ENCODE results near the gene PRRG2. TPM values are rescaled to one million over a fixed set of nuclear protein-coding genes. Genes with fewer than 3 reads are reported as not detected.

PRRG2 gene
- polyA plus RNA-seq, 1 of the 3 experiments (the other 2 are of a cell fraction), result 0.44 TPM

- peaks cover 2% of the 10 kb centered on the region for H4K20me1 ChIP-seq (ENCODE audit: insufficient read depth)
- no peaks in the 10 kb centered on the region for H3K9me3 ChIP-seq
- H3K27ac ChIP-seq (ENCODE audit: low read depth in 2 of 2, low read length in 1 of 2), result no peak overlapping the region
- POLR2A ChIA-PET, result no interaction called here
- no peak overlapping the region for H3K9ac ChIP-seq
- H3K4me3 ChIP-seq (ENCODE audit: low read depth in 2 of 2, low read length in 1 of 2), result no peak overlapping the region
- H3F3A ChIP-seq (replicated peaks; ENCODE audit: insufficient read depth), result peaks cover 16% of the 10 kb centered on the region
- no peaks in the 10 kb centered on the region for H3K36me3 ChIP-seq (replicated peaks in 1 of 2; ENCODE audit: control insufficient read depth in 1 of 2, insufficient read depth in 2 of 2, low read length in 1 of 2)
- H3K4me2 ChIP-seq, result no peak overlapping the region
- H2AFZ ChIP-seq (ENCODE audit: low read depth), result no peak overlapping the region
- CTCF ChIA-PET, result interaction anchor here (1.3 to 1.8 kb wide), 2 partner anchors 17 to 85 kb away, joined by 5 to 6 read pairs; no protein-coding TSS in a partner anchor
- 80% methylated on average over 8 of the region's 8 CpGs for WGBS (ENCODE audit: low lambda C conversion rate)
- no peaks in the 10 kb centered on the region for H3K9me2 ChIP-seq
- peaks cover 7% of the 10 kb centered on the region for H3K79me2 ChIP-seq (ENCODE audit: insufficient read depth)
- H3K27me3 ChIP-seq (ENCODE audit: insufficient read depth), result no peaks in the 10 kb centered on the region
- no peak for DNase-seq
- TF ChIP-seq SMC3 (IDR thresholded peaks at IDR 0.05; ENCODE audit: low read depth, low read length), result no peak
- TF ChIP-seq FOXM1 (IDR thresholded peaks at IDR 0.05; ENCODE audit: low read depth), result no peak
- no peak for TF ChIP-seq USF1 (IDR thresholded peaks at IDR 0.05; ENCODE audit: borderline replicate concordance, low read depth)
- TF ChIP-seq RFX5 (IDR thresholded peaks at IDR 0.05; ENCODE audit: low read length), result no peak
- TF ChIP-seq NFIC (IDR thresholded peaks at IDR 0.05; ENCODE audit: borderline replicate concordance), result no peak
- TF ChIP-seq SIN3A (IDR thresholded peaks at IDR 0.05; ENCODE audit: borderline replicate concordance, low read depth, low read length), result no peak
- no peak for TF ChIP-seq EZH2phosphoT487 (IDR thresholded peaks at IDR 0.05; ENCODE audit: borderline replicate concordance, low read depth)
- no peak for TF ChIP-seq MXI1 (IDR thresholded peaks at IDR 0.05; ENCODE audit: low read depth, low read length)
- TF ChIP-seq TCF12 (IDR thresholded peaks at IDR 0.05), result no peak
- TF ChIP-seq FOXJ3 (CRISPR knock-in tag; IDR thresholded peaks at IDR 0.05), result no peak
- no peak for TF ChIP-seq TAF1 (IDR thresholded peaks at IDR 0.05; ENCODE audit: borderline replicate concordance, low read depth, low read length)
- H3K4me1 ChIP-seq (ENCODE audit: control insufficient read depth in 1 of 2, insufficient read depth in 2 of 2, low read depth in 1 of 2, low read length in 1 of 2), result peaks cover 0 to 9% of the 10 kb centered on the region in 2 experiments; a peak in 1 of 4 replicates
These were observed 6.1 kb downstream of the PRRG2 start for GRCh38 chr19:49587227-49587626.

- no peak overlapping the region for H3K4me3 ChIP-seq (ENCODE audit: low read depth in 2 of 2, low read length in 1 of 2)
- POLR2A ChIA-PET, result no interaction called here
- no peaks in the 10 kb centered on the region for H3K36me3 ChIP-seq (replicated peaks in 1 of 2; ENCODE audit: control insufficient read depth in 1 of 2, insufficient read depth in 2 of 2, low read length in 1 of 2)
- 84% methylated on average over 17 of the region's 18 CpGs for WGBS (ENCODE audit: low lambda C conversion rate)
- H3K79me2 ChIP-seq (ENCODE audit: insufficient read depth), result peaks cover 19% of the 10 kb centered on the region
- peaks cover 0 to 18% of the 10 kb centered on the region in 2 experiments; a peak in 1 of 4 replicates for H3K4me1 ChIP-seq (ENCODE audit: control insufficient read depth in 1 of 2, insufficient read depth in 2 of 2, low read depth in 1 of 2, low read length in 1 of 2)
- H3K9me2 ChIP-seq, result no peaks in the 10 kb centered on the region
- no peaks in the 10 kb centered on the region for H3K9me3 ChIP-seq
- DNase-seq, result no peak
- H2AFZ ChIP-seq (ENCODE audit: low read depth), result no peak overlapping the region
- H3F3A ChIP-seq (replicated peaks; ENCODE audit: insufficient read depth), result peaks cover 22% of the 10 kb centered on the region
- CTCF ChIA-PET, result interaction anchor here (0.9 to 1.8 kb wide), 2 partner anchors 18 to 84 kb away, joined by 3 to 6 read pairs; no protein-coding TSS in a partner anchor
- no peak overlapping the region for H3K27ac ChIP-seq (ENCODE audit: low read depth in 2 of 2, low read length in 1 of 2)
- H3K4me2 ChIP-seq, result no peak overlapping the region
- H4K20me1 ChIP-seq (ENCODE audit: insufficient read depth), result peaks cover 12% of the 10 kb centered on the region
- no peak overlapping the region for H3K9ac ChIP-seq
- TF ChIP-seq RAD21 (IDR thresholded peaks at IDR 0.05; ENCODE audit: low read length), result no peak
- H3K27me3 ChIP-seq (ENCODE audit: insufficient read depth), result no peaks in the 10 kb centered on the region
These were observed 7.4 kb downstream of the PRRG2 start for GRCh38 chr19:49588365-49589122.

Data from SK-N-SH (cell line).